GM12874 (cell line): ENCODE data around the gene TUBA4B.

ENCODE experiments used
- TF ChIP-seq, protein P1 (sequence below): IDR thresholded peaks from 2 replicates; pipeline ENCODE4 v1.5.1; 2011; ENCODE audit warnings: low read depth, mild to moderate bottlenecking, control low read depth, low read length, moderate library complexity; ENCODE audit not compliant: insufficient read depth

Gene TUBA4B

DNA sequence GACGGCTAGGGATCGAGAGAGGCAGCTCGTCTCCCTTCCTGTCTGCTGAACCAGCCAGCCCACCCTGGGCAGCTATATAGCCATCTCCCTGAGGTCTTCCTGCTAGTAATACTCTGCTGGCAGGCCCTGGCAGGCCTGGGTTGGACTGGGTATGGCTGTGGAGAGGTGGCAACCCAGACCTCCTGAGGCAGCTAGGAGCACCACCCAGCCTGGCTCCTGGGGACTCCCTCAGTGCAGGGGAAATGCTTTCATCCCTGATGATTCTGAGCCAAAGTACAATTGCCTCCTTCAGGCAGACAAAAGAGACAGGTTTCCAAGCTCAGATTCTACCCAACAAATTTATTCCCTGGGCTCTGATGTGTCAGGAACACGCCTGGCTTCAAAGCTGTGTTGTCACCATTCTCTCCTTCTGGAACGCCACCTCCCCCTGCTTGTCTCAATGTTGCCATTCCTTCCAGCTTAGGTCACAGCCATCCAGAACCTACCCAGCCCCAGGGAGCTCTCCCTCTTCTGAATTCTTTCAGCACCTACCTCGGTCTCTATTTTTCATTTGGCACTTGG lies 21.4 kb downstream of the TUBA4B start:
- TF ChIP-seq, protein P1, sequence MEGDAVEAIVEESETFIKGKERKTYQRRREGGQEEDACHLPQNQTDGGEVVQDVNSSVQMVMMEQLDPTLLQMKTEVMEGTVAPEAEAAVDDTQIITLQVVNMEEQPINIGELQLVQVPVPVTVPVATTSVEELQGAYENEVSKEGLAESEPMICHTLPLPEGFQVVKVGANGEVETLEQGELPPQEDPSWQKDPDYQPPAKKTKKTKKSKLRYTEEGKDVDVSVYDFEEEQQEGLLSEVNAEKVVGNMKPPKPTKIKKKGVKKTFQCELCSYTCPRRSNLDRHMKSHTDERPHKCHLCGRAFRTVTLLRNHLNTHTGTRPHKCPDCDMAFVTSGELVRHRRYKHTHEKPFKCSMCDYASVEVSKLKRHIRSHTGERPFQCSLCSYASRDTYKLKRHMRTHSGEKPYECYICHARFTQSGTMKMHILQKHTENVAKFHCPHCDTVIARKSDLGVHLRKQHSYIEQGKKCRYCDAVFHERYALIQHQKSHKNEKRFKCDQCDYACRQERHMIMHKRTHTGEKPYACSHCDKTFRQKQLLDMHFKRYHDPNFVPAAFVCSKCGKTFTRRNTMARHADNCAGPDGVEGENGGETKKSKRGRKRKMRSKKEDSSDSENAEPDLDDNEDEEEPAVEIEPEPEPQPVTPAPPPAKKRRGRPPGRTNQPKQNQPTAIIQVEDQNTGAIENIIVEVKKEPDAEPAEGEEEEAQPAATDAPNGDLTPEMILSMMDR: no peak

DNA sequence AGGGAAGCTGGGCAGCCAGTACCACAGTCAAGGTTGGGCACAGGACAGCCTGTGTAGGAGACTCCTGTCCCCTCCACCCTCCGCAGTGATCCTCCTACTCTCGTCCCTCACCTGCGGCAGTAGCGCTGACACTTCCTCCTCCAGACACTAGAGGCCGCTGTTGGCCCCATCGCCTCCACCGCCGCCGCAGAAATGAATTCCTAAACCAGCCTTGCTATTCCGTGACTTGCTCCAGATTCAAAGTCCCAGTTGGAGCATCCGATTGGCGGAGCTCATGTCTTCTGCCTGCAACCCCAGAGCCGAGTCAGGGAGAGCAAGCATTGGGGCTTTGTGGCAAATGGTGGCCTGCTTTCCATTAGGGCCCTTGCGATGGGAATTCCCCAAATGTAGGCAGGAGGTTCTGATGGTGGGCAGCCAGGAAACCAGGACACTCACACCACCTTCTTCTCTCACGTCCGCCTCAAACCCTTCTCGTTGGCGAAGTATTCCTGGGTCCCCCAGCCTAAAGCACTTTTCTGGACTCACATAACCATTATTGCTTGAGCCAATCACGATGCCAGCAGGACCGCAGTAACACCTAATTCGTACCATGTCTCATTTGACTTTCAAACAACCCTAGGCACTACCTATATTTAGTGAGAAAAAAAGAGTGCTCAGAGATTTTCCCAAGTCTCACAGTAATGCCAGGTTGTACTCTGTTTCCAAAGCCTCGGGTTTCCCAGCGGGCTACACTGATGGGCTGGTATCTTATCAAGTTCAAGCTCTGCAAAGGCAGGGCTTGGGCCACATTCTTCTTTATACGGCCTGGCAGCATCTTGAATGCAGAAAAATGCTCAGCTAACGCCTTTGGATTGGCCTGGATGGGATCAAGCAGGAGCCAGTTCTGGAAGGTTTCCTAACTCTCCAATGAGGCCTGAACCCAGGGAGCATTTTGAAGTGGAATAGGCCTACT lies 24.9 kb downstream of the TUBA4B start:
- TF ChIP-seq, protein P1: peak; percentile 98

DNA sequence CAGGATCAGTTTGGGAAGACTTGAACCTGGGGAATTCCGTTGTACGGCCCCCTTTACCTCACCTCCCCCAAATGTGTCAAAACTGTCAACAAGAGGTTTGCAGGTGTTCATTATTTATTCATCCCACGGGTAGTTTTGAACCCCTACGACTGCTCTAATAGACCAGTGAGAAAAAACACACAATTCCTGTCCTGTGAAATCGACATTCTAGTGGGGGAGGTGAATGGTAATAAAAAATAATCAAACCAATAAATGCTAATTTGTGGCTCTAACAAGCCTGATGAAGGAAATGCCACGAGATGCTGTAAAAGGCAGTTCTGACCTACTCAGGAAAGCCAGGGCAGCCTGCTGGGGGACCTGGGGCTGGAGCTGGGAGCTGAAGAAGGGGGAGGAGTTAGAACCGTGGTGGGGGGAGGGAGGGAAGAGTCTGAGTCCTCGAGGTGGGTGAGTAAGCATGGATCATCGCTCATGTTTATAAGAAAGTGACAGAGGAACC lies 25.7 kb downstream of the TUBA4B start:
- TF ChIP-seq, protein P1: no peak

DNA sequence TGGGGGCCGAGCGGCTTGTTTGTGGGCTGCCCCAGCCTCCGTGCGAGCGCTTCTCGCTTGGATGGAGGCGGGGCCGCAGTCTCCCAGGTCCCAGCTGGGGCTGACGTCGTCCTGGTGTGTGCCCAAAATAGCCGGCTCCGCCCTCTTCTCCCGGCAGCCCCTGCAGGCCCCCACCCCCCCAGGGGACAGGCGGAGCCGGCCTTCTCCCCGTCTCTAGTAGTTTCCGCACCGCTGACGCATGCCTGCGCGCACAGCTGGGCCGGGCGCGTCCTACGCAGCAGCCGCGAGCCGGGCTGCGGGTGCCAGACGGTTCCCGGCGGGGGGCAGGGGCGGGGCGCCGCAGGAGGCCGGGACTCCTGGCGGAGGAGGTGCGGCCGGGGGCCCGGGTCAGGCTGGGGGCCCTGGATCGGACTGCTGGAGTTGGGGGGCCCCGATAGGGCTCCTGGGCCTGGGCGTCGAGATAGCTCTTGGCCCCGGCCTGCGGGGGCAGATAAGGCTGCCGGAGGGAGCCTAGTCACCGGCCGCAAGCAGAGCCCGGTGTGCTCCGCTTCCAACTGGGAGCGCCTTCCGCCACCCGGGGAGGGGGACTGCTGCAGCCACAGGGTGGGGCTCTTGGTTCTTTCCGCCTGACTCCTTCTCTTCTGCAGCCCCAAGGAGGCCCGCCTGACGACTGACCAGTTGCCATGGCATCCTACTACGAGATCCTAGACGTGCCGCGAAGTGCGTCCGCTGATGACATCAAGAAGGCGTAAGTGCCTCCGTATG lies 26.3 kb downstream of the TUBA4B start, which contains the start of gene DNAJB2:
Gene DNAJB2 (plus strand): TSS at position 216 of the 765 bp plus-strand sequence. CDS start 468 bp downstream, at position 684.
- TF ChIP-seq, protein P1: no peak; the same call in 1 of the 2 replicates

DNA sequence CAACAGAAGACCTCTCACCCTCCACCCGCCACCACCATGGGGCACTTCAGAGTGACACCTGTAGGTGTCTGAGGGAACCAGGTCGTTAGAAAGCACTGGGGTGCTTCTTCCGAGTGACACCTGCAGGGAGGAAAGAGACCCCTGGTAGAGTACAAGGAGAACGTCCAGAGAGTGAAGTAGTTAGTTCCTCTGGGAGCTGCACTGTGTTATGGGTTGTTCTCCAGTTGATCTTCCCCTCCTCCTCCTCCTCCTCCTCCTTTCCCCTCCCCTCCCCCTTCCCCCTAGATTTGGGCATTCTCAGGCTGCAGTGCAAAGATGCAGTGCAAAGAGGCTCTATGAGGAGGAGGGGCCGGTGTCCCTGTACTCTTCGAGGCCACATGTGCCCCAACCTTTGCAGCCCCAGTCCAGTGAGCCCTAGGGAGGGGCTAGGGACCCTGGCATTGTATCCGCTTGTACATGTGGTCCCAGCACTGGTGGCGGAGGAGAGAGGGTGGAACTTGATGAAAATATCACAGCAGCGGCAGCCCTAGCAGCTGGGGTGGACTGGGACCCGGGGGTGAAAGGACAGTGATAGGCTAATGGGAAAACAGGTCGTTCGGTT lies 27.0 kb downstream of the TUBA4B start:
- TF ChIP-seq, protein P1: no peak

DNA sequence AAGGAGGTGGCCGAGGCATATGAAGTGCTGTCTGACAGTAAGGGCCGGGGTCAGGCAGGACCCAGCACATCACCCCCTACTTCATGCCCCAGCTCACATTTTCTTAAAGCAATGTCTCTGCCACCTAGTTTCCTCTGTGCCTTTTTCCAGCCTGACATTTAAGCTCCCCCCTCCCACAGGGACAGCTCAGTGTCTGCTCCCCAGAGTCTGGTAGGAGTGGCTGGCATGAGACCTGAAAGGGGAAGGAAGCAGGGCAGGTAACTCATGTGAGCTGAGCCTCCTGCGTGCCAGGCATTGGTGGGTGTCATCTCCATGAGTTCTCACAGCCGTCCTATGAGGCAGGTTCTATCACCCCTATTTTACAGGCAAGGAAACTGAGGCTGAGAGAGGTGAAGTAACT lies 27.6 kb downstream of the TUBA4B start:
- TF ChIP-seq, protein P1: no peak
